IMR-90 (cell line): ENCODE results near the gene EIF5A. TPM values are rescaled to one million over a fixed set of nuclear protein-coding genes. Genes with fewer than 3 reads are reported as not detected.

Experiments
- ATAC-seq: fragments of 200-7000 bp; cut with Tn5 transposase; 2 replicates; pipeline ENCODE4 v1.9.1; 2020; ENCODE audit warnings: low read depth, mild to moderate bottlenecking, moderate library complexity
- BruUV-seq: library from RNA; stranded (reverse); fragments of 400-500 nt; replicated peaks from 2 replicates; lab custom pipeline; 2021; lab: Mats Ljungman, UMichigan
- CTCF ChIA-PET: fragments of 300-600 bp; formaldehyde crosslinking; extraction: SDS; loops from one replicate; lab custom pipeline; 2021; ENCODE audit warnings: antibody characterized with exemption; lab: Yijun Ruan, JAX
- POLR2A ChIA-PET: fragments of 300-600 bp; sonication (Branson Sonifier 250); formaldehyde crosslinking; loops from one replicate; lab custom pipeline; 2022; ENCODE audit warnings: antibody characterized with exemption; ENCODE audit not compliant: unreplicated experiment; lab: Charles Lee
- DNase-seq: peaks from one replicate; pipeline ENCODE4 v3.0.0; 2013
- H2AFZ ChIP-seq: replicated peaks from 2 replicates; pipeline ENCODE3; 2013; ENCODE audit warnings: low read length, mild to moderate bottlenecking; ENCODE audit not compliant: poor library complexity
- H2AK5ac ChIP-seq: 2 replicates; pipeline ENCODE4 v1.6.1; 2013; ENCODE audit warnings: low read depth, low read length, inconsistent platforms
- H2AK9ac ChIP-seq: replicated peaks from 2 replicates; pipeline ENCODE3; 2013; ENCODE audit warnings: mild to moderate bottlenecking, low read depth, low read length, moderate library complexity; ENCODE audit not compliant: poor library complexity
- H2BK120ac ChIP-seq: 2 replicates; pipeline ENCODE4 v1.6.1; 2013; ENCODE audit warnings: low read depth, low read length, inconsistent platforms
- H2BK15ac ChIP-seq: 3 replicates; pipeline ENCODE4 v1.6.1; 2013; ENCODE audit warnings: low read depth, low read length, inconsistent platforms
- H2BK20ac ChIP-seq: 2 replicates; pipeline ENCODE4 v1.6.1; 2013; ENCODE audit warnings: low read depth, mild to moderate bottlenecking, inconsistent platforms, low read length, moderate library complexity
- H2BK5ac ChIP-seq: 2 replicates; pipeline ENCODE4 v1.6.1; 2013; ENCODE audit warnings: mild to moderate bottlenecking, low read depth, low read length, inconsistent platforms; ENCODE audit not compliant: poor library complexity, severe bottlenecking
- H3K14ac ChIP-seq: replicated peaks from 2 replicates; pipeline ENCODE4 v1.6.1; 2013; ENCODE audit warnings: low read depth, low read length, inconsistent platforms
- H3K18ac ChIP-seq: 2 replicates; pipeline ENCODE4 v1.6.1; 2013; ENCODE audit warnings: low read depth, low read length, control low read depth
- H3K23ac ChIP-seq: 2 replicates; pipeline ENCODE4 v1.6.1; 2013; ENCODE audit warnings: low read depth, low read length, inconsistent platforms
- H3K27ac ChIP-seq: 2 replicates; pipeline ENCODE4 v1.5.1; 2013; ENCODE audit warnings: mild to moderate bottlenecking, control low read depth, low read length; ENCODE audit not compliant: insufficient read depth
- H3K27me3 ChIP-seq: 2 replicates; pipeline ENCODE4 v1.6.1; 2013; ENCODE audit warnings: low read length; ENCODE audit not compliant: control insufficient read depth, insufficient read depth
- H3K36me3 ChIP-seq: 2 replicates; pipeline ENCODE4 v1.6.1; 2013; ENCODE audit warnings: low read length, mixed read lengths; ENCODE audit not compliant: control insufficient read depth, insufficient read depth
- H3K4ac ChIP-seq: 2 replicates; pipeline ENCODE4 v1.6.1; 2013; ENCODE audit warnings: low read depth, low read length, inconsistent platforms
- H3K4me1 ChIP-seq: 2 replicates; pipeline ENCODE4 v1.6.1; 2013; ENCODE audit warnings: low read length, mixed read lengths; ENCODE audit not compliant: control insufficient read depth, insufficient read depth
- H3K4me2 ChIP-seq: 2 replicates; pipeline ENCODE4 v1.6.1; 2013; ENCODE audit warnings: low read depth, mild to moderate bottlenecking, control low read depth, low read length, moderate library complexity
- H3K4me3 ChIP-seq: 2 replicates; pipeline ENCODE4 v1.5.1; 2013; ENCODE audit warnings: low read depth, mild to moderate bottlenecking, control low read depth, low read length, moderate library complexity; ENCODE audit not compliant: insufficient read depth
- H3K56ac ChIP-seq: 2 replicates; pipeline ENCODE4 v1.6.1; 2013; ENCODE audit warnings: low read length, inconsistent platforms; ENCODE audit not compliant: insufficient read depth; ENCODE audit errors: extremely low read depth
- H3K79me1 ChIP-seq, 2 experiments: 2 replicates each; pipeline ENCODE4 v1.6.1; 2013; ENCODE audit warnings: low read length in 2 of 2, inconsistent platforms in 1 of 2, low read depth in 1 of 2
- H3K9ac ChIP-seq: 2 replicates; pipeline ENCODE4 v1.6.1; 2013; ENCODE audit warnings: low read depth, low read length, control low read depth
- H3K9me1 ChIP-seq: 2 replicates; pipeline ENCODE4 v1.6.1; 2013; ENCODE audit warnings: low read length, inconsistent platforms; ENCODE audit not compliant: insufficient read depth
- H3K9me3 ChIP-seq: 2 replicates; pipeline ENCODE4 v1.6.1; 2013; ENCODE audit warnings: low read length; ENCODE audit not compliant: control insufficient read depth, insufficient read depth
- H4K20me1 ChIP-seq: 2 replicates; pipeline ENCODE4 v1.6.1; 2013; ENCODE audit warnings: low read length, inconsistent platforms; ENCODE audit not compliant: insufficient read depth
- H4K5ac ChIP-seq: 2 replicates; pipeline ENCODE4 v1.6.1; 2013; ENCODE audit warnings: mild to moderate bottlenecking, low read depth, low read length, control low read depth
- H4K8ac ChIP-seq, 2 experiments: 2 replicates each; pipeline ENCODE4 v1.6.1; 2013; ENCODE audit warnings: low read depth in 2 of 2, low read length in 2 of 2, control low read depth in 1 of 2, inconsistent platforms in 1 of 2
- H4K91ac ChIP-seq: 2 replicates; pipeline ENCODE4 v1.6.1; 2013; ENCODE audit warnings: low read depth, low read length, inconsistent platforms; ENCODE audit not compliant: insufficient read depth
- CEBPB ChIP-seq: IDR thresholded peaks from 2 replicates; pipeline ENCODE4 v1.6.1; 2012; ENCODE audit warnings: low read depth, low read length, improper control_type of control experiment
- CHD1 ChIP-seq: IDR thresholded peaks from 2 replicates; pipeline ENCODE4 v1.6.1; 2012; ENCODE audit warnings: low read depth, low read length, improper control_type of control experiment
- FOS ChIP-seq: fragments of 150-350 bp; IDR thresholded peaks from 2 replicates; pipeline ENCODE4 v1.6.1; 2016; ENCODE audit warnings: low read depth, low read length
- MAZ ChIP-seq: IDR thresholded peaks from 2 replicates; pipeline ENCODE4 v1.6.1; 2012; ENCODE audit warnings: low read depth, mild to moderate bottlenecking, low read length, improper control_type of control experiment, moderate library complexity, borderline replicate concordance
- MXI1 ChIP-seq: IDR thresholded peaks from 2 replicates; pipeline ENCODE4 v1.6.1; 2012; ENCODE audit warnings: low read depth, mild to moderate bottlenecking, low read length, moderate library complexity, borderline replicate concordance
- NFE2L2 ChIP-seq: fragments of 150-350 bp; IDR thresholded peaks from 2 replicates; pipeline ENCODE4 v1.6.1; 2016; ENCODE audit warnings: low read depth, mild to moderate bottlenecking, low read length
- POLR2A ChIP-seq: IDR thresholded peaks from 2 replicates; pipeline ENCODE4 v1.6.1; 2012; ENCODE audit warnings: mild to moderate bottlenecking, low read depth, low read length
- RAD21 ChIP-seq: IDR thresholded peaks from 2 replicates; pipeline ENCODE4 v1.6.1; 2012; ENCODE audit warnings: low read length, improper control_type of control experiment
- RCOR1 ChIP-seq: IDR thresholded peaks from 2 replicates; pipeline ENCODE4 v1.6.1; 2012; ENCODE audit warnings: mild to moderate bottlenecking, low read length, improper control_type of control experiment; ENCODE audit not compliant: insufficient replicate concordance
- RFX5 ChIP-seq: IDR thresholded peaks from 2 replicates; pipeline ENCODE4 v1.8.0; 2012; ENCODE audit warnings: low read depth, mild to moderate bottlenecking, low read length, moderate library complexity
- WGBS, 2 experiments: methylation state at CpG; one replicate each; pipeline versions ENCODE4 v1.1.5 to v1.1.7; 2013; ENCODE audit warnings: missing lambda C conversion rate in 2 of 2; ENCODE audit not compliant: insufficient read length in 1 of 2; ENCODE audit errors: extremely low coverage in 2 of 2; 5-methylcytosine and 5-hydroxymethylcytosine counted together
- dilution Hi-C: fragments of 300-500 bp; cut with HindIII; formaldehyde crosslinking; loops from one replicate; pipeline ENCODE4 v1.14.3; 2018; ENCODE audit warnings: low sequenced_read_pairs; ENCODE audit not compliant: unreplicated experiment
- in situ Hi-C: fragments of 300-500 bp; cut with MboI; formaldehyde crosslinking; loops from 3 replicates; pipeline ENCODE4 v1.14.3; 2019; ENCODE audit warnings: low sequenced_read_pairs, inconsistent platforms, mixed read lengths
- intact Hi-C: fragments of 100-400 bp; cut with micrococcal nuclease; formaldehyde crosslinking; loops from 2 replicates; pipeline ENCODE4 v1.10.0; 2022
- polyA plus RNA-seq, 3 experiments: library from polyadenylated mRNA; depleted of rRNA; stranded (reverse); fragments of >200 nt; gene quantifications; 2 replicates each; pipeline ENCODE4 v1.2.3, GENCODE V29; 2012; ENCODE audit warnings: low replicate concordance in 1 of 3
- total RNA-seq: library from RNA; depleted of rRNA; stranded (reverse); fragments of >200 nt; gene quantifications from 2 replicates; pipeline ENCODE4 v1.2.3, GENCODE V29; 2012
- TF ChIP-seq, protein P1 (sequence below): fragments of 150-350 bp; IDR thresholded peaks from 2 replicates; pipeline ENCODE4 v1.6.1; 2017; ENCODE audit warnings: mild to moderate bottlenecking, antibody characterized with exemption, low read length, low read depth
- TF ChIP-seq, protein P2 (sequence below): fragments of 150-350 bp; IDR thresholded peaks from 2 replicates; pipeline ENCODE4 v1.6.1; 2016; ENCODE audit warnings: low read depth, mild to moderate bottlenecking, low read length, moderate library complexity, borderline replicate concordance
- TF ChIP-seq, protein P3 (sequence below): conservative IDR thresholded peaks from 2 replicates; pipeline ENCODE4 v1.5.1; 2012; ENCODE audit warnings: mild to moderate bottlenecking, low read depth, low read length, improper control_type of control experiment

EIF5A gene
- total and polyA plus RNA-seq, 2 of the 4 experiments (the other 2 are of a cell fraction), result 782 to 883 TPM

DNA sequence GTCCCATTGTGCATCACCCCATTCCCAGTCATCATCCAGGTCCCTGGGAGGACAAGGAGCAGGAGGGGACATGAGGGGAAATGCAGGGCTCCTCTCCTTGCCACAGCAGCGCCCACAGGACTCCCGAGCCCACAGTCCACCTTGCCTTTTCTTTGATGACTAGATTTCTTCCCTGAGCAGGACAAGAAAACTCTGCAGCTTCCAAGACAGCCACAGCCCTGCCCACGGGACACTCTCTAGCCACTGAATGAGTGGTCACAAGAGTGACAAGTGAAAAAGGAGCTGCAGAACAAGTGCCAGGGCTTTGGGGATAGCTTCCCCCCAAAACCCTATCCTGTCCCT lies 17.0 kb downstream of the EIF5A start:
- Histone ChIP-seq H3K9me3 (no peaks in the 10 kb centered on the region), H2AK9ac (peak overlapping the region; percentile 37), H4K91ac (no peak overlapping the region), H3K79me1 (peaks cover 10 to 29% of the 10 kb centered on the region in 2 experiments; a peak in 3 of 4 replicates), H4K5ac (no peak overlapping the region), H2BK5ac (no peak overlapping the region), H2BK20ac (no peak overlapping the region), H4K20me1 (peaks cover 7% of the 10 kb centered on the region), H3K56ac (no peak overlapping the region), H2BK120ac (no peak overlapping the region), H3K4me3 (no peak overlapping the region), H3K14ac (no peak overlapping the region), H3K36me3 (peaks cover 57% of the 10 kb centered on the region), H2AFZ (peak overlapping the region; percentile 70), H3K9ac (no peak overlapping the region), H3K27ac (no peak overlapping the region), H3K23ac (no peak overlapping the region), H3K4me1 (0 out of 2 replicates have a peak, but pooled peaks cover 2% of the 10 kb centered on the region), H3K27me3 (no peaks in the 10 kb centered on the region), H3K4me2 (no peak overlapping the region), H2BK15ac (no peak overlapping the region), H3K9me1 (peaks cover 6% of the 10 kb centered on the region; the same call in 1 of the 2 replicates), H3K4ac (no peak overlapping the region), H3K18ac (no peak overlapping the region), H2AK5ac (peak overlapping the region; percentile 2; the same call in 1 of the 2 replicates), H4K8ac (no peak overlapping the region)
- BruUV-seq, result no TSS peak
- in situ Hi-C loops, result no loop called here
- WGBS, 2 experiments, result no CpG with 5 or more reads among the region's 3 CpGs
- ChIA-PET POLR2A (no interaction called here), CTCF (no interaction called here)
- intact Hi-C loops, result loop anchor here (10.0 kb wide), 1 partner anchor 240 kb away; the partner anchor contains the start of gene SENP3
- no peak for TF ChIP-seq RAD21
- TF ChIP-seq RCOR1, result no peak
- no peak for TF ChIP-seq CHD1
- TF ChIP-seq, protein P1, sequence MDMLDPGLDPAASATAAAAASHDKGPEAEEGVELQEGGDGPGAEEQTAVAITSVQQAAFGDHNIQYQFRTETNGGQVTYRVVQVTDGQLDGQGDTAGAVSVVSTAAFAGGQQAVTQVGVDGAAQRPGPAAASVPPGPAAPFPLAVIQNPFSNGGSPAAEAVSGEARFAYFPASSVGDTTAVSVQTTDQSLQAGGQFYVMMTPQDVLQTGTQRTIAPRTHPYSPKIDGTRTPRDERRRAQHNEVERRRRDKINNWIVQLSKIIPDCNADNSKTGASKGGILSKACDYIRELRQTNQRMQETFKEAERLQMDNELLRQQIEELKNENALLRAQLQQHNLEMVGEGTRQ, result no peak
- TF ChIP-seq, protein P2, sequence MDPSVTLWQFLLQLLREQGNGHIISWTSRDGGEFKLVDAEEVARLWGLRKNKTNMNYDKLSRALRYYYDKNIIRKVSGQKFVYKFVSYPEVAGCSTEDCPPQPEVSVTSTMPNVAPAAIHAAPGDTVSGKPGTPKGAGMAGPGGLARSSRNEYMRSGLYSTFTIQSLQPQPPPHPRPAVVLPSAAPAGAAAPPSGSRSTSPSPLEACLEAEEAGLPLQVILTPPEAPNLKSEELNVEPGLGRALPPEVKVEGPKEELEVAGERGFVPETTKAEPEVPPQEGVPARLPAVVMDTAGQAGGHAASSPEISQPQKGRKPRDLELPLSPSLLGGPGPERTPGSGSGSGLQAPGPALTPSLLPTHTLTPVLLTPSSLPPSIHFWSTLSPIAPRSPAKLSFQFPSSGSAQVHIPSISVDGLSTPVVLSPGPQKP, result no peak
- no peak for TF ChIP-seq NFE2L2
- TF ChIP-seq CEBPB, result no peak
- no peak for TF ChIP-seq FOS
- TF ChIP-seq RFX5, result no peak
- TF ChIP-seq, protein P3, sequence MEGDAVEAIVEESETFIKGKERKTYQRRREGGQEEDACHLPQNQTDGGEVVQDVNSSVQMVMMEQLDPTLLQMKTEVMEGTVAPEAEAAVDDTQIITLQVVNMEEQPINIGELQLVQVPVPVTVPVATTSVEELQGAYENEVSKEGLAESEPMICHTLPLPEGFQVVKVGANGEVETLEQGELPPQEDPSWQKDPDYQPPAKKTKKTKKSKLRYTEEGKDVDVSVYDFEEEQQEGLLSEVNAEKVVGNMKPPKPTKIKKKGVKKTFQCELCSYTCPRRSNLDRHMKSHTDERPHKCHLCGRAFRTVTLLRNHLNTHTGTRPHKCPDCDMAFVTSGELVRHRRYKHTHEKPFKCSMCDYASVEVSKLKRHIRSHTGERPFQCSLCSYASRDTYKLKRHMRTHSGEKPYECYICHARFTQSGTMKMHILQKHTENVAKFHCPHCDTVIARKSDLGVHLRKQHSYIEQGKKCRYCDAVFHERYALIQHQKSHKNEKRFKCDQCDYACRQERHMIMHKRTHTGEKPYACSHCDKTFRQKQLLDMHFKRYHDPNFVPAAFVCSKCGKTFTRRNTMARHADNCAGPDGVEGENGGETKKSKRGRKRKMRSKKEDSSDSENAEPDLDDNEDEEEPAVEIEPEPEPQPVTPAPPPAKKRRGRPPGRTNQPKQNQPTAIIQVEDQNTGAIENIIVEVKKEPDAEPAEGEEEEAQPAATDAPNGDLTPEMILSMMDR, result no peak
- no peak for TF ChIP-seq MXI1
- TF ChIP-seq POLR2A, result no peak
- no peak for TF ChIP-seq MAZ
- dilution Hi-C loops, result no loop called here
- DNase-seq (no peak), ATAC-seq (no peak)
